ENCODE data around the gene CA6.
"Not testable (repeated sequence)": the region's sequence is repeated elsewhere in the genome, so short reads cannot be mapped to it uniquely, and the experiment has no call there.

CA6 gene

GRCh38 chr1:8945568-8945967, at the start of gene CA6:
CA6 (plus strand) TSS chr1:8945868; CDS start chr1:8945887, 19 bp downstream.
- DNase-seq (ENCODE audit: low spot score): no peak

DNA sequence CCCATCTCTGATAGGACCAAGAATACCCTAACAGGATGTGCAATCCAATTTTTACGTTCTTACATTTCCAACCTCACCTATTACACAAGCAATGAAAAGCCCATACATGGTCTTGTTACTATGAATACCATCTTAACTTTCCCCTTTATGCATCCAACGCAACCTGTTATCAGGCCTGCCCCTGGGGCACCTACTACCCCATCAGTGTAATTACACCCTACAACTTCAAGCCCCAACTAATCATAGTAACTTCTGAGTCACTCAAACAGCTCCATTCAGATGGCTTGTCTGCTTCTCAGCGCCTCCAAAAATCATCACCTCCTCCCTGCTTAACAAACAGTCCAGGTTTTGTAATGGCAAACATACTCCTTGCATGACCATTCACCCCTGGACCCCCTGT, 48.9 kb upstream of the CA6 start:
- not testable (repeated sequence) for DNase-seq (ENCODE audit: low spot score)

DNA sequence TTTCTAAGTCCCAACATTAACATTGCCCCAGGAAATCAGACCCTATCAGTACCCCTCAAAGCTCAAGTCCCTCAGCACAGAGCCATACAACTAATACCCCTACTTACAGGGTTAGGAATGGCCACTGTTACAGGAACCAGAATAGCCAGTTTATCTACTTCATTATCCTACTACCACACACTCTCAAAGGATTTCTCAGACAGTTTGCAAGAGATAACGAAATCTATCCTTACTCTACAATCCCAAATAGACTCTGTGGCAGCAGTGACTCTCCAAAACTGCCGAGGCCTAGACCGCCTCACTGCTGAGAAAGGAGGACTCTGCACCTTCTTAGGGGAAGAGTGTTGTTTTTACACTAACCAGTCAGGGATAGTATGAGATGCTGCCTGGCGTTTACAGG, 48.2 kb upstream of the CA6 start:
- not testable (repeated sequence) for DNase-seq (ENCODE audit: low spot score)

DNA sequence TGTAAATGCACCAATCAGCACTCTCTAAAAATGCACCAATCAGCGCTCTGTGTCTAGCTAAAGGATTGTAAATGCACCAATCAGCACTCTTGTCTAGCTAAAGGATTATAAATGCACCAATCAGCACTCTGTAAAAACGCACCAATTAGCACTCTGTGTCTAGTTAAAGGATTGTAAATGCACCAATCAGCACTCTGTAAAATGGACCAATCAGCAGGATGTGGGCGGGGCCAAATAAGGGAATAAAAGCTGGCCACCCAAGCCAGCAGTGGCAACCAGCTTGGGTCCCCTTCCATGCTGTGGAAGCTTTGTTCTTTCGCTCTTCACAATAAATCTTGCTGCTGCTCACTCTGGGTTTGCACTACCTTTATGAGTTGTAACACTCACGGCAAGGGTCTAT, 47.2 kb upstream of the CA6 start:
- DNase-seq (ENCODE audit: low spot score): not testable (repeated sequence)

- no peak for DNase-seq (ENCODE audit: low spot score)
Observed at GRCh38 chr1:8899046-8899445, 46.6 kb upstream of the CA6 start.

DNA sequence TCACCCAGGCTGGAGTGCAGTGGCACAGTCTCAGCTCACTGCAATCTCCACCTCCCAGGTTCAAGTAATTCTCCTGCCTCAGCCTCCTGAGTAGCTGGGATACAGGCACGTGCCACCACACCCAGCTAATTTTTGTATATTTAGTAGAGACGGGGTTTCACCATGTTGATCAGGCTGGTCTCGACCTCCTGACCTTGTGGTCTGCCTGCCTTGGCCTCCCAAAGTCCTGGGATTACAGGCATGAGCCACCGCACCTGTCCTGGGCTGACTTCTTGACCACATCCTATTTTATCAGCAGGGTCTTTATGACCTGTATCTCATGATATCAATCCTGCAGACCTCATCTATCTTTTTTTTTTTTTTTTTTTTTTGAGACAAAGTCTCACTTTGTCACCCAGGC, 45.0 kb upstream of the CA6 start:
- not testable (repeated sequence) for DNase-seq (ENCODE audit: low spot score)

DNA sequence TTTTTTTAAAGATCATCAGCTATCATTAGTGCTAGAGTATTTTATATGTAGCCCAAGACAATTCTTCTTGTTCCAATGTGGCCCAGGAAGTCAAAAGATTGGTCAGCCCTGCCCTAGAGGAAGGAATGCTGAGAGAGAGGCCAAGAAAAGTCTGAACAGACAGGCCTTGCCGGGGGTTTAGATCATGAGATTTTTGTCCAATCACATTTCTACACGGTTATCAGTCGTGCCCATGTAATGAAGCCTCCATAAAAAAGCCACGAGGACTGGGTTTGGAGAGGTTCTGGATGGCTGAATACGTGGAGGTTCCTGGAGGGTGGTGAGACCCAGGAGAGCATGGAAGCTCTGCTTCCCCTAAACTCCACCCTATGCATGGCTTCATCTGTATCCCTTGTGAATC, 42.9 kb upstream of the CA6 start:
- DNase-seq (ENCODE audit: low spot score): peak; percentile 70

GRCh38 chr1:8903410-8903809, 42.3 kb upstream of the CA6 start:
- no peak for DNase-seq (ENCODE audit: low spot score)

- DNase-seq (ENCODE audit: low spot score): peak; percentile 96
Observed at GRCh38 chr1:8903908-8904650, 41.6 kb upstream of the CA6 start.

GRCh38 chr1:8905582-8906191, 40.0 kb upstream of the CA6 start:
- no peak for DNase-seq (ENCODE audit: low spot score)

- peak; percentile 27 for DNase-seq (ENCODE audit: low spot score)
Observed at GRCh38 chr1:8908388-8909151, 37.1 kb upstream of the CA6 start.

DNA sequence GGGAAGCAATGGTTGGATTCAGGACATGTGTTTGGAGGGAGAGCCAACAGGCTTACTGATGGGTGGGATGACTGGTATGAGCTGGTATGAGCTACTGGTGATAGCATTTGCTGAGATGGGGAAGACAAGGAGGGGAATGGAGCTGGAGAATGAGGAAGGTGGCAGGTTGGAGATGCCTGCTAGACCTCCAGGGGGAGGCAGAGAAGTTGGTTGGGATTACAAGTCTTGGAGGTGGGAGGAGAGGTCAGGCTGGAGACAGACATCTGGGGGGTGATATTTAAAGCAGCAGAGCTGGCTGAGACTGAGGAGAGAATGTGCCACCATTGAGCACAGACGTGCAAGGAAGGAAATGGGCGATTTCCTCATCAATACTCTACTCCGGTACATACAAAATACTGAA, 35.3 kb upstream of the CA6 start:
- no peak for DNase-seq (ENCODE audit: low spot score)

- DNase-seq (ENCODE audit: low spot score): peak; percentile 57
Observed at GRCh38 chr1:8910914-8911313, 34.8 kb upstream of the CA6 start.

GRCh38 chr1:8911416-8912309, 34.0 kb upstream of the CA6 start:
- no peak for DNase-seq (ENCODE audit: low spot score)

- DNase-seq (ENCODE audit: low spot score): peak; percentile 62
Observed at GRCh38 chr1:8913457-8913856, 32.2 kb upstream of the CA6 start.

DNA sequence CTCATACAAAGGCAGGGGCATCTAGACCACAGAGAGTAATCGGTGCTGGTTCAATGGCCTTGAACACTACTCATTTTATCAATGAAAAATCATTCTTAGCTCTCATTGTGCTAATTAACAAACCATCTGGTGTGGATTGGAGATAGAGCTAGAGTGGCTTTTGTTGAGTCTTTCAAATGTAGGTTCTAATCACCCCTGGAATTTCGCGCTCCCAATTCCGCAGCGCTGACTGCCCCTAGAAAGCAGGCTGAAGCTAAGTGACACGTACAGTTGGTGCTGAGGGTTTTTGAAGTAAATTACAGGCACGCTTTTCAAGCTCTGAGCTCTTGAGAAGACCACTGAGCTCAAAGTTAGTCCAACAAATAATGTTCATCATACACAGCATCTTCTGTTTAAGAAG, 31.2 kb upstream of the CA6 start:
- DNase-seq (ENCODE audit: low spot score): no peak

DNA sequence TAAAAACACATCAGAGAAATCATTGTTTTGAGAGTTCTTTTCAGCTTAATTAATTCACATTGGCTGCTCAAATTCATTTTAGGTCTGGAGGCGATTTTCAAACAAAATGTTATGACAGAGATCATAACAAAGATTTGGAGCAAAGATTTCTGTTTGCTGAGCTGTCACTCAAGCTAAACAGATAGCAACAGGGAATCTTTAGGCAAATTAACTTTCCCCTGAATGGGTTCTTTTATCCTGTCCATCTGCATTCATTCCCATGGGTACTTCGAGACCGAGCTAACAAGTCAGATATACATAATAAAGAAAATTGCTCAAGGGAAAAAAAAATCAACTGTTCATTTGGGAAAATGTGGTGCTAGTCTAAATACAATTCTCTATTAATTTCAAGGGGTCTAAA, 30.2 kb upstream of the CA6 start:
- no peak for DNase-seq (ENCODE audit: low spot score)

- DNase-seq (ENCODE audit: low spot score): not testable (repeated sequence)
Observed at GRCh38 chr1:8917536-8917935, 28.1 kb upstream of the CA6 start.

GRCh38 chr1:8922962-8923361, 22.7 kb upstream of the CA6 start:
- no peak for DNase-seq (ENCODE audit: low spot score)

GRCh38 chr1:8925406-8925805, 20.3 kb upstream of the CA6 start:
- no peak for DNase-seq (ENCODE audit: low spot score)

DNA sequence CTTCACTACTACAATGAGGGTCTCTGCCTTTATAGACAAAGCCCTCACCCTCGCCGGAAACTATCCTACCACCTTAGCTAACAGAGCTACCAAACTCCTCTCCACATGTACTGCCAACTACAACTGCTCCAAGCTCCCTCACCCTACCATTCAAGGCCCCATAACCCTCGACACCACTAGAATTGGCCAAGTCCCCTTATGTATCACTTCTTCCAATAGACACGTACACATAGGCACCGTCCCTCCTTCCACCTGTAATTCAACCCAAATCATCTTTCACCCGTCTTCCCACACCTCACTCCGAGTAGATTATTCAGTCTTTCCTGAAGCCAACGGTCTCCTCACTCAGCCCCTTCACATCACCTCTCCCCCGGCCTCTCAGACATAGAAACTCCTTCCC, 19.7 kb upstream of the CA6 start:
- DNase-seq (ENCODE audit: low spot score): no peak

Measured in kidney tubule cell (primary cell).